Measurements from ENCODE around the gene CLBA1. TPM values are rescaled to one million over a fixed set of nuclear protein-coding genes. Genes with fewer than 3 reads are reported as not detected.
"Not testable (repeated sequence)": the region's sequence is repeated elsewhere in the genome, so short reads cannot be mapped to it uniquely, and the experiment has no call there.

Gene CLBA1
- total and polyA plus RNA-seq, 2 experiments from 2014 or later = 1.6 to 1.8 TPM

- Histone ChIP-seq H3F3A (replicated peaks; ENCODE audit: low read depth) (no peaks in the 10 kb centered on the region), H2AFZ (no peak overlapping the region), H3K36me3 (ENCODE audit: insufficient read depth) (no peaks in the 10 kb centered on the region), H3K9me2 (ENCODE audit: insufficient read depth) (no peaks in the 10 kb centered on the region), H3K27me3 (ENCODE audit: insufficient read depth) (no peaks in the 10 kb centered on the region), H3K79me2 (replicated peaks; ENCODE audit: insufficient read depth) (no peaks in the 10 kb centered on the region), H3K4me1 (ENCODE audit: insufficient read depth) (no peaks in the 10 kb centered on the region), H3K4me3 (no peak overlapping the region), H3K27ac (ENCODE audit: low read depth) (no peak overlapping the region), H4K20me1 (replicated peaks; ENCODE audit: insufficient read depth) (no peaks in the 10 kb centered on the region), H3K4me2 (no peak overlapping the region)
- Mint-ChIP-seq H3K27ac (no peak overlapping the region), H3K4me1 (no peaks in the 10 kb centered on the region), H3K4me3 (no peak overlapping the region), H3K27me3 (ENCODE audit: insufficient read depth, low read depth, poor library complexity) (peaks cover 4% of the 10 kb centered on the region), H3K36me3 (ENCODE audit: low read depth) (peaks cover 4% of the 10 kb centered on the region; the same call in 2 of the 3 replicates), H3K9me3 (peaks cover 27% of the 10 kb centered on the region)
- no peak for DNase-seq (ENCODE audit: low spot score)
- ATAC-seq = no peak
- TF ChIP-seq EZH2phosphoT487 (IDR thresholded peaks at IDR 0.05; ENCODE audit: unreplicated experiment) = no peak
- no peak for TF ChIP-seq ZNF331 (CRISPR knock-in tag; IDR thresholded peaks at IDR 0.05; ENCODE audit: low read depth)
- TF ChIP-seq CREB1 (CRISPR knock-in tag; IDR thresholded peaks at IDR 0.05; ENCODE audit: low read depth) = no peak
- no peak for TF ChIP-seq EZH2 (IDR thresholded peaks at IDR 0.05; ENCODE audit: low read depth, unreplicated experiment)
- TF ChIP-seq POLR2AphosphoS5 (IDR thresholded peaks at IDR 0.05; ENCODE audit: low read depth) = no peak
- TF ChIP-seq ZNF114 (CRISPR knock-in tag; IDR thresholded peaks at IDR 0.05) = no peak
- TF ChIP-seq REST (IDR thresholded peaks at IDR 0.05; ENCODE audit: unreplicated experiment) = no peak
- TF ChIP-seq JUNB (IDR thresholded peaks at IDR 0.05; ENCODE audit: unreplicated experiment) = no peak
- no peak for TF ChIP-seq STAT1 (IDR thresholded peaks at IDR 0.05; ENCODE audit: unreplicated experiment)
- TF ChIP-seq CTCF (conservative IDR thresholded peaks at IDR 0.05; ENCODE audit: low read depth in 2 of 2) = no peak
- no peak for TF ChIP-seq NANOG (IDR thresholded peaks at IDR 0.05; ENCODE audit: borderline replicate concordance)
- TF ChIP-seq ZNF462 (CRISPR knock-in tag; IDR thresholded peaks at IDR 0.05) = no peak
Measured at GRCh38 chr14:104950021-104950420, 35.6 kb upstream of the CLBA1 start.

- H3K27ac ChIP-seq (ENCODE audit: low read depth); H3K27me3 Mint-ChIP-seq (ENCODE audit: insufficient read depth, low read depth, poor library complexity); H2AFZ ChIP-seq; H3K79me2 ChIP-seq (replicated peaks; ENCODE audit: insufficient read depth); H3K36me3 ChIP-seq (ENCODE audit: insufficient read depth); H3K27me3 ChIP-seq (ENCODE audit: insufficient read depth); DNase-seq (ENCODE audit: low spot score); ATAC-seq; H3K4me3 Mint-ChIP-seq; H3K27ac Mint-ChIP-seq; H3K4me2 ChIP-seq; H3K4me3 ChIP-seq; H3K4me1 ChIP-seq (ENCODE audit: insufficient read depth); H3K4me1 Mint-ChIP-seq; H3K9me2 ChIP-seq (ENCODE audit: insufficient read depth); H3K36me3 Mint-ChIP-seq (ENCODE audit: low read depth); H4K20me1 ChIP-seq (replicated peaks; ENCODE audit: insufficient read depth); H3F3A ChIP-seq (replicated peaks; ENCODE audit: low read depth): not testable (repeated sequence)
- H3K9me3 Mint-ChIP-seq = peaks cover 27% of the 10 kb centered on the region
Measured at GRCh38 chr14:104950701-104951100, 34.9 kb upstream of the CLBA1 start.

Measured in GM23338 (cell line).